ENCODE data around the gene BTBD18.
A peak's percentile ranks its signal among the peaks of the same experiment; 100 is the strongest.

BTBD18 gene

GRCh38 chr11:57775491-57775890, 23.9 kb upstream of the BTBD18 start:
- DNase-seq: no peak

- DNase-seq: no peak
Measured at GRCh38 chr11:57773026-57773598, 21.5 kb upstream of the BTBD18 start.

GRCh38 chr11:57772562-57772961, 20.9 kb upstream of the BTBD18 start:
- DNase-seq: peak in 1 of 2 experiments; percentile 23

- DNase-seq: no peak
Measured at GRCh38 chr11:57771365-57771764, 19.7 kb upstream of the BTBD18 start.

DNA sequence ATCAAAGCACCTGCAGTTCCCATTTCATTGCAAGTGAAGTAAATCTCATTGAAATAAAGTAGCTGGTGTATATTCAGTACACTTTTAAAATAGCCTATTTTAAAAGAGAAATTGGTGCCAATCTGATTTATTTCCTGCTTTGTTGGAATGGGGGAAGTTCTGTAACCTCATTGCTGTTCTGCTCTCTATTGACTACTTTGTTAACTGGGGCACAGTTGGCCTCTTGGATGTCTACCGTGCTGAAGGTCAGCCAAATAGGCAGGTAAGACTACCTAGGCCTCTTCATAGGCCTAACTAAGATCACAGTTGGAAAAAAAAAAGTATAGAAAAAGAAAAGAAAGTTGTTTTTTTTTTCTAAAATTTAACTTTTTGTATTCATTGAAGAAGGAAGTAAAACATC, 19.2 kb upstream of the BTBD18 start:
- DNase-seq: no peak

DNA sequence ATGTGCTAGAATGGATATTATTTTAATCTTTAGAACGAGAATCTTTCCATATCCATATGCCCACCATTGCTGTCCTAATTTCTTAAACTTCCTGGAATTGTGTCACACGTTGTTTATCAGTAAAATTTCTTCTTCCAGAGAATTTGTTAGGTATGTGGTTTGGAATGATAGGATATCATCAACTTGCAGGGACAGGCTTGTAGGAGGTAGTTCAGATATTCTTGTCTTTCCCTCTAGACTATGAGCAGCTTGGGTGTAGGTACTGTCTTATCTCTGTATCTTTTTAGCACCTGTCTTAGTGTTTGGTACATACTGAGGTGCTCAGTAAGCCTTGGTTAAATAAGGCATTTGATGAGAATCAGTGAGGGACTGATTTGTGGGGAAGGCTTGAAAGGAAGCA, 13.4 kb upstream of the BTBD18 start:
- no peak for DNase-seq

- no peak for DNase-seq
Measured at GRCh38 chr11:57764566-57764965, 12.9 kb upstream of the BTBD18 start.

DNA sequence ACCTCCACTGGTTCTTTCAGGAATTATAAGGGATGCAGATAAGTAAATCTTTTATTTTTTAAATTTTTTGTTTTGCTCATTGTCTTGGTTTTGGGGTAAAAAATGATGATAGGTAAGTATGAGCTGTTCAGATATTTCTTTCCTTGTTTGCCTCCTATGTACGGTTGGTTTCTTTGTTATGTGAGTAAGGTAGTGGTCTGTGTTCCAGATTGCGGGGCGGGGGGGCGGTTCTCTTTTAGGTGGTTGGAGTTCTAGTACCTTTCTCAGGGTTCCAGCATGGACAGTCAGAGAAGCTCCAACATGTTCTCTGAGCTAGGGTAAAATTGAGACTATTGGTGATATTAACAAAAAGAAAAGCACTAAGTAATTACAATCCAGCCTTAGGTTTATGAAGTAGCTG, 12.4 kb upstream of the BTBD18 start:
- DNase-seq: no peak

DNA sequence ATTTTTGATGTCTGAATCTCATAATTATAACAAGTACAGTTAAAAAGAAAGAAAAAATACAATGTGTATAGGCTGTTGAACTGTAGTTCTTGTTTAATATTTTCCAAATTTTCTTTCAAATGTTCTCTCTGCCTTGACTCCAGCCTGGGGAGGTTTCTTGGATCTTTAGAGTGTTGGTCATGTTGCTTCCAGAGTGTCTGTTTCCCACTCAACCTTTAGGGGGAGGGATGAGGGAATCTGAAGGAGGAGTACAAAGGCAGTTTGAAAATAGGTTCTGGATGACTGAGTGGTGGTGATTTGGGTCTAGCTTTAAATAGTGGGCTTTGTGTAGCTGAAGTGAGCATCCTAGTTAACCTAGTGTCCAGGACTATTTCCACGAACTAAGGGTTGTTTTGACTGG, 11.9 kb upstream of the BTBD18 start:
- DNase-seq: peak in 1 of 2 experiments; percentile 15

DNA sequence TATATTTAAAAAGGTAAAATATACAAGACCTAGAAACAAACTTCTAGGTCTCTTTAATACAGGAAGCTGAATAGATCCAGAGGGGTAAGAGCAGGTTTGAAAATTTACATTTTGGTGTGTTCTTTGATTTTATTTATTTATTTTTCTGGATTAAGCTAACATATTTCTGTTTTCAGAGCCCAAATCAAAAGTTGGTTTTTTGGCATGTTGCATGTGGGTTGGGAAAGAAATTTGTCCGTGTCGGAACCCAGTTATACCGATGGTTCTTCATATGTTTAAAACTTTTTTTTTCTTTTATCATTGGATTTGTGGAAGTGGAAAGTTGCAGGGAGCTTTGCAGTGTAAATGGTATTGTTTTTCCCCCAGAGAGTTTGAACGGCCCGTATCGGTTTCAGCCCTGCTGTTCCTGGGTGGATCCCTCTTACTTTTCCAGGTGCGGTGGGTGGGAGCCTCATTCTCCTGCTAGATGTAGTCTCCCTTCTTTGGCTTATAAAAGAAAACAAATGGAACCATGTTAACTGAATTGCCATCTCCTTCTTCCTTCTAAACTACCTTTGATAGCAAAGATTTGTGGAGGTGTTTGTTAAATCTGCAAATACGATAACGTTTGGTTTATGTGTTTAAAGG, 10.7 kb upstream of the BTBD18 start:
- DNase-seq: no peak

DNA sequence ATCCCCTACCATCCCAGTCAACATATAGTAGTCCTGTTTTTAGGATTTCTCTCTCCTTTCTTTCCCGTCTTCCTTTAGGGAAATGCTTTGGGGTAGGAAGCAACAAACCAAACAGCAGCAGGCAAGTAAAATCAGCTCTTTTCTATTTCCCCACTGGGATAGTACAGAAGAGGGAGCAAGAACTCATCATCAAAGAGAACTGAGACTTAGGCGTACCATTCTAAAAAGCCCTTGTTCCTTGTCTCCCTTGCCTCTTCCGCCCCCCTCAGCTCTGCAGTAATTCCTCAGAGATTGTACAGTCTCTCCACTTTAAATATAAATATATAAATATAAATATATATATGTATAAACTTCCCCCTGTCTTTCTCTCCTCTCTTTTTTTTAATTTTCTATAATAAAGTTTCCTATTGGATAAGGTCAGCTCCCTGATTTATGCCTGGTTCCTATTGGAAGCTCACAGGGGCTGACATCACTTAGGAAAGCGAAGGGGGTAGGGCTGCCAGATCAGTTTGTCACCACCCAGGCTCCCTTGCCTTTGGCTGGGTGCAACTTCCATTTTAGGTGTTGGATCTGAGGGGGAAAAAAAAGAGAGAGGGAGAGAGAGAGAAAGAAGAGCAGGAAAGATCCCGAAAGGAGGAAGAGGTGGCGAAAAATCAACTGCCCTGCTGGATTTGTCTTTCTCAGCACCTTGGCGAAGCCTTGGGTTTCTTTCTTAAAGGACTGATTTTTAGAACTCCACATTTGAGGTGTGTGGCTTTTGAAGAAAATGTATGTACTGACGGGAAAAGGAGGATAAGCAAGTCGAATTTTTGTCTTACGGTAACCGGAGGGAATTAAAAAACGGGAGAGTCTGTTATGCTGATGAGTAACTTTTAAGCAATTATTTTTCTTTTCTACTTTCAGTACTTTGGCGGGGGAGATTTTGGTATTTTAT, 9.9 kb upstream of the BTBD18 start, which contains the start of gene CTNND1:
TSS of gene CTNND1 (plus strand) at position 502 of the 934 bp plus-strand sequence. CDS start 29,677 bp downstream, outside the sequence.
- peak; percentile 91 to 96 for DNase-seq

DNA sequence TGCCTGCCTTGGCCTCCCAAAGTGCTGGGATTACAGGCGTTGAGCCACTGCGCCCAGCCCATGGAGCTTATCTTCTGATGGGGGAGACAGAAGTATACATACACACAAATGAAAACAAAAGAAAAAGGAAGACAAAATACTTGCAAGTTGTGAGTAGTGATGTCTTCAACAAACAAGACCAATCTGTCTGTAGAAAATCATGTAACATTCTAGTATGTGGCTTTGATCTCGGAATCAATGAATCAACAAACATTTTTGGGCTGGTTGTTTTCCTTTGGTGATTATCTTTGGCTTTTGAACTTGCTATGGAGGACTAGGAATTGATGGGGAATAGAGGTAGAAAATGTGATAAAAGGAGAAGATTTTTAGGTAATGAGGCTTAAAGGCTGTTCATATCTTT, 6.6 kb upstream of the BTBD18 start:
- DNase-seq: no peak

GRCh38 chr11:57752954-57753353, 1.3 kb upstream of the BTBD18 start:
- DNase-seq: no peak

- no peak for DNase-seq
Measured at GRCh38 chr11:57751176-57751575, 443 bp downstream of the BTBD18 start.

GRCh38 chr11:57746920-57747319, 4.7 kb downstream of the BTBD18 start:
- no peak for DNase-seq

- no peak for DNase-seq
Measured at GRCh38 chr11:57745206-57745605, 6.4 kb downstream of the BTBD18 start.

DNA sequence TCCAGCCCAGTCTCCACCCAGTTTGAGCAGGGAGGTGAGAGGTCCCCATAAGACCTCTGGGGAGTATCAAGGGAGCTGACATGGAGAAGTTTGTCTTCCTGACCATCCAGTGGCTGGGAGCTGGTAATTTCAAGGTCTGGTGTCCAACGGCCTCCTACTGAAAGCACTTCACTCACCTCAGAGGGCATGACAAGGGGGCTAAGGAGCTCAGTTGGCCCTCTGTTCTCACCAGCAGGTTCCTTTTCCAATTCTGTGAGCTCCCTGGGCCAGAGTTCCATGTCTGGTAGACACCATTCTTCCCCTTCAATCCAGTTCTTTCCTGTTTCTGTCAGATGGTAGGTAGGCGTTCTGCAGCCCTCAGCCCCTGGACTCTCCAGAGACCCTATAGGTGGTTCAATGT, 7.3 kb downstream of the BTBD18 start:
- DNase-seq: no peak

DNA sequence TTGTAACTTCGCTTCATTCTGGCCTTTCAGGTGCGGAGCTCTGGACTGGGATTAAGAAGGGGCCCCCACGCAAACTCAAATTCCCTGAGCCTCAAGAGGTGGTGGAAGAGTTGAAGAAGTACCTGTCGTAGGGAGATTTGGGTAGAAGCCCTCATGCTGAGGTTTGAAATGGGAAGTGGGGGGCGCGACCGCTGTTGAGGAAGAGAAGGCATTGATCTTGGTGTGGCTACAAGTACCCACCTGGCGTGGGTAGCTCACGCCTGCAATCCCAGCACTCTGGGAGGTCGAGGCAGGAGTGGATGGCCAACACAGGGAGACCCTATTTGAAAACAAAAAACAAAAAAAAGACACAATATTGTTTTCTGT, 9.5 kb downstream of the BTBD18 start:
- DNase-seq: no peak

DNA sequence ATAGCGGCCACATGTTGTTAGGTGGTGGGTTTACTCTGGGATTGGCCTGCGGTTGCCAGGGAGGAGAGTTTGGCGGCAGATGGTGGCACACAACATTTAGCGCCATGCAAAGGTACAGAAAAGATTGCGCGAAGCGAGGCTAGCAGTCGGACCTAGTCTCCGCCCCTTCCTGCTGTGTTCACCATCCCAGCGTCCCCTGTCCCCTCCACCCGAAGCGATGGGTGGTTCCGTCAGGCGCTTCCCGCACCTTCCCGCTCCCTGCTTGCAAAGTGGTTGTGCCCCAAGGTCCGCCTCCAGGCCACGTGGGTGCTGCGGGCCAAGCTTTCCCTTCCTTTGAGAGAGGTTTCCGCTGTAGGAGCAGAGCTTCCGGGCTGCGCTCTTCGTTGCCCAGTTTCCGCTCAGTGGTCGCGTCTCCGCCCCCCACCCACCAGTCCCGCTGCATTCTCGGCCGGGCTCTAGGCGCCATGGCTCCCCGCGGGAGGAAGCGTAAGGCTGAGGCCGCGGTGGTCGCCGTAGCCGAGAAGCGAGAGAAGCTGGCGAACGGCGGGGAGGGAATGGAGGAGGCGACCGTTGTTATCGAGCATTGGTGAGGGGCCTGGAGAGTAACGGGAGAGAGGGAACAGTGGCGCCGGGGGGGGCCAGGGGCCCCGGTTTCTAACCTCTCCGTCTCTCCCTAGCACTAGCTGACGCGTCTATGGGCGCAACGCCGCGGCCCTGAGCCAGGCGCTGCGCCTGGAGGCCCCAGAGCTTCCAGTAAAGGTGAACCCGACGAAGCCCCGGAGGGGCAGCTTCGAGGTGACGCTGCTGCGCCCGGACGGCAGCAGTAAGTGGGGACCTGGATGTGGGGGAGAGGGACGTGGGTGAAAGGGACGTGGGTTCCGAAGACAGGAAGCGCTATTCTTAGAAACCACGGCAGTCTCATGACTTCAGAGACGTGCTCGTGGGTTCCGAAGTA, 10.2 kb downstream of the BTBD18 start, which contains the start of gene SELENOH:
TSS of gene SELENOH (plus strand) at position 360 of the 955 bp plus-strand sequence. CDS start at position 465, 105 bp downstream.
- peak; percentile 94 to 97 for DNase-seq

DNA sequence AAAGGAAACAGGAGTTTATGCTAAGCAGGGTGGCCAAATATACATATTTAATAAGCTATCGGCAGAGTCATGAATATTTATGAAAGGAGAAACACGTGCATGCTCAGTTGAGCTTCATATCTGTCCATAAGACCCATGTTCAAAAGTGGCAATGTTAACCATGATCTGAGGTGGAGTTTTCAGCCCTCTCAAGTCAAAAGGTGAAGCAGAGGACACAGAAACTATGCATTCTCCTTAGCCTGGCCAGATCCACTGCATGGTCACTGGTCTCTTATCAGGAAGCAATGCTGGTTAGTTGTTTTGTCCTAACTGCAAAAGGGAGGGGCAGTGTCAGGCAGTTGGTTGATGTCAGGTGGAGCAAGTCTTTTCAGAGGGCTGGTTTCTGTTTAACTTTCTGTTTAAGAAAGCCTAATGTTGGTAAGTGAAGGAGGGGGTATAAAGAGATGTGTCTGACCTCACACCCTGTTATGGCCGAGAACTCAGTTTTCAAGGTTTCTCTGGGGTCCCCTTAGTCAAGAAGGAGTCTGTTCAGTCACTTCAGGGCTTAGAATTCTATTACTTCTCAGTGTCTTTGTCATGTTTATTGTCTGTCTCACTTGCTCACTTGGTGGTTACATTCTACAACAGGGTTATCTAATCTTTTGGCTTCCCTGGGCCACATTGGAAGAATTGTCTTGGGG, 15.9 kb downstream of the BTBD18 start:
- DNase-seq: no peak

GRCh38 chr11:57732661-57733060, 19.0 kb downstream of the BTBD18 start:
- DNase-seq: no peak

GRCh38 chr11:57729479-57729878, 22.1 kb downstream of the BTBD18 start:
- DNase-seq: no peak
